KBM-7 (cell line): ENCODE measurements around the gene CAMK2D.

ENCODE experiments used
- DNase-seq: peaks from one replicate; pipeline ENCODE4 v3.0.0-alpha.2; 2015
- in situ Hi-C: fragments of 300-500 bp; cut with MboI; formaldehyde crosslinking; loops from 2 replicates; pipeline ENCODE4 v1.14.3; 2020; ENCODE audit warnings: low sequenced_read_pairs, low pct_unique_long_range_greater_than_20kb, mixed read lengths

CAMK2D gene

GRCh38 chr4:113472864-113473263, 288.7 kb downstream of the CAMK2D start:
- in situ Hi-C loops, result no loop called here
- DNase-seq, result no peak

- in situ Hi-C loops, result no loop called here
- DNase-seq, result no peak
These were observed 290.2 kb downstream of the CAMK2D start for GRCh38 chr4:113471146-113471860.

- no peak for DNase-seq
- in situ Hi-C loops, result no loop called here
These were observed 291.6 kb downstream of the CAMK2D start for GRCh38 chr4:113469926-113470325.

GRCh38 chr4:113469023-113469390, 292.5 kb downstream of the CAMK2D start:
- in situ Hi-C loops, result no loop called here

GRCh38 chr4:113468165-113469022, 293.1 kb downstream of the CAMK2D start:
- in situ Hi-C loops, result no loop called here
- no peak for DNase-seq

More at GRCh38 chr4:113469023-113469390, 292.5 kb downstream of the CAMK2D start:
- no peak for DNase-seq

- no peak for DNase-seq
These were observed 294.0 kb downstream of the CAMK2D start for GRCh38 chr4:113467581-113467980.

GRCh38 chr4:113462286-113462685, 299.3 kb downstream of the CAMK2D start:
- in situ Hi-C loops, result no loop called here
- no peak for DNase-seq

More at GRCh38 chr4:113467581-113467980, 294.0 kb downstream of the CAMK2D start:
- in situ Hi-C loops, result no loop called here

- DNase-seq, result no peak
- in situ Hi-C loops, result no loop called here
These were observed 300.3 kb downstream of the CAMK2D start for GRCh38 chr4:113461281-113461680.

- in situ Hi-C loops, result no loop called here
These were observed 303.7 kb downstream of the CAMK2D start for GRCh38 chr4:113457886-113458285.

GRCh38 chr4:113457121-113457520, 304.4 kb downstream of the CAMK2D start:
- no peak for DNase-seq
- in situ Hi-C loops, result no loop called here

More at GRCh38 chr4:113457886-113458285, 303.7 kb downstream of the CAMK2D start:
- DNase-seq, result no peak

GRCh38 chr4:113455061-113455460, 306.5 kb downstream of the CAMK2D start:
- no peak for DNase-seq
- in situ Hi-C loops, result no loop called here

- no peak for DNase-seq
- in situ Hi-C loops, result no loop called here
These were observed 308.5 kb downstream of the CAMK2D start for GRCh38 chr4:113452868-113453620.

- in situ Hi-C loops, result no loop called here
- DNase-seq, result no peak
These were observed 309.4 kb downstream of the CAMK2D start for GRCh38 chr4:113452152-113452551.

- in situ Hi-C loops, result no loop called here
- no peak for DNase-seq
These were observed 311.1 kb downstream of the CAMK2D start for GRCh38 chr4:113450295-113451080.

GRCh38 chr4:113449410-113449974, 312.0 kb downstream of the CAMK2D start:
- in situ Hi-C loops, result no loop called here
- no peak for DNase-seq

GRCh38 chr4:113447769-113448168, 313.8 kb downstream of the CAMK2D start:
- in situ Hi-C loops, result no loop called here
- no peak for DNase-seq

GRCh38 chr4:113447061-113447460, 314.5 kb downstream of the CAMK2D start:
- in situ Hi-C loops, result no loop called here
- DNase-seq, result no peak

- no peak for DNase-seq
- in situ Hi-C loops, result no loop called here
These were observed 315.5 kb downstream of the CAMK2D start for GRCh38 chr4:113446019-113446418.

GRCh38 chr4:113445286-113445685, 316.3 kb downstream of the CAMK2D start:
- DNase-seq, result no peak
- in situ Hi-C loops, result no loop called here
